Ovary (tissue), 3 donors: ENCODE results near the gene UBE2QL1.

Experiments used
- CTCF ChIP-seq, 3 donors: fragments of 450-650 bp in 2 of 3; fragments of 200-600 bp in 1 of 3; IDR thresholded peaks; one replicate each; pipeline versions ENCODE4 v1.5.1 to v1.8.0; 2016 to 2022; ENCODE audit warnings: antibody characterized with exemption in 3 of 3, mild to moderate bottlenecking in 1 of 3
- POLR2A ChIP-seq: fragments of 450-650 bp; IDR thresholded peaks from one replicate; pipeline ENCODE4 v1.6.1; 2017; ENCODE audit warnings: antibody characterized with exemption, mild to moderate bottlenecking, moderate library complexity
- donor health status: DM: no; HTN: no; CAD: no.

DNA sequence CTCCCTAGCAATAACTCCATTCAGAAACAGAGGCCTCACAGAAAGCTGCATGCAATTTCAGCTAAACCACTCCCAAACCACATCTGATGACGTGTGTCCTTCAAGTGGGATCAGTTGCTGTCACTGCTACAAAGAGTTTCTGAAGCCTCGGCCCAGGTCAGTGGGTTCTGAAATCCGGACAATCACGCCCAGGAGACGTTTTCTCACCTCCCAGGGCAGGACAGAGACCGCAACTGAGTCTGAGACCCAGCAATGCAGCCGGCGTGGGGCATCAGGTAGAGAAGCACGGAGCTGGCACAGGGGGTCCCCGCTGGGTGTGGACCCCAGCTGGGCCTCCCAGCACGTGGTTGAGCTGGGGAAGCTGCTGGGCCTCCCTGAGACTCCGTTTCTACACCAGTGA, 2.6 kb upstream of the UBE2QL1 start:
- TF ChIP-seq CTCF (IDR thresholded peaks at IDR 0.05) (no peak), POLR2A (no peak)
